ENCODE data around the gene OCA2.

GRCh38 chr15:27796405-27797320 is 302.5 kb downstream of the OCA2 start:
- TF ChIP-seq CTCF (IDR thresholded peaks at IDR 0.05) (no peak), POLR2A (IDR thresholded peaks at IDR 0.05) (no peak)

Measured in heart left ventricle (tissue), 13 donors.